OCI-LY3 (cell line): ENCODE measurements around the gene IL4I1.

Experiments
- CTCF ChIP-seq: fragments of 200-600, 300-600 bp; sonication (generic); IDR thresholded peaks from 2 replicates; pipeline ENCODE4 v1.5.1; 2014; ENCODE audit warnings: antibody characterized with exemption, low read length, low read depth
- EZH2phosphoT487 ChIP-seq: fragments of 200-600 bp; shearing (Covaris generic); IDR thresholded peaks from 2 replicates; pipeline ENCODE4 v1.6.1; 2018; ENCODE audit warnings: antibody characterized with exemption, mixed run types, low read depth

- no peak for TF ChIP-seq CTCF
- TF ChIP-seq EZH2phosphoT487: no peak
Measured at GRCh38 chr19:49931293-49932040, 34.8 kb upstream of the IL4I1 start.
